HepG2 (cell line): ENCODE results near the gene FKBP5. TPM values are rescaled to one million over a fixed set of nuclear protein-coding genes. Genes with fewer than 3 reads are reported as not detected.
A peak's percentile ranks its signal among the peaks of the same experiment; 100 is the strongest.

Source experiments
- BRD4 ChIP-seq: sonication (generic); formaldehyde crosslinking; IDR thresholded peaks from 2 replicates; pipeline ENCODE4 v1.4.0; 2020; ENCODE audit warnings: missing genetic modification reagents
- CBX1 ChIP-seq: IDR thresholded peaks from one replicate; pipeline ENCODE4 v1.6.1; 2016; ENCODE audit warnings: antibody characterized with exemption, low read depth
- CEBPZ ChIP-seq: IDR thresholded peaks from 2 replicates; pipeline ENCODE4 v1.6.1; 2012; ENCODE audit warnings: low read length, improper control_type of control experiment
- DNMT1 ChIP-seq: sonication (generic); formaldehyde crosslinking; IDR thresholded peaks from 2 replicates; pipeline ENCODE4 v1.5.1; 2020; ENCODE audit warnings: mild to moderate bottlenecking, missing genetic modification reagents
- ETS1 ChIP-seq: sonication (generic); formaldehyde crosslinking; IDR thresholded peaks from 2 replicates; pipeline ENCODE4 v1.4.0; 2020; ENCODE audit warnings: missing genetic modification reagents
- HMGXB4 ChIP-seq, 2 experiments: sonication (generic) in 1 of 2; formaldehyde crosslinking in 1 of 2; IDR thresholded peaks; 2 replicates each; pipeline versions ENCODE4 v1.4.0 to v1.6.1; 2018 to 2020; ENCODE audit warnings: missing genetic modification reagents in 2 of 2, borderline replicate concordance in 1 of 2, low read depth in 1 of 2, mild to moderate bottlenecking in 1 of 2, missing biosample characterization in 1 of 2
- KAT7 ChIP-seq: IDR thresholded peaks from 2 replicates; pipeline ENCODE4 v1.6.1; 2018; ENCODE audit warnings: borderline replicate concordance, missing compliant biosample characterization
- POGZ ChIP-seq: sonication (generic); formaldehyde crosslinking; IDR thresholded peaks from 2 replicates; pipeline ENCODE4 v1.4.0; 2020; ENCODE audit warnings: mild to moderate bottlenecking, missing genetic modification reagents
- SNAPC5 ChIP-seq: sonication (generic); formaldehyde crosslinking; IDR thresholded peaks from 2 replicates; pipeline ENCODE4 v1.8.1; 2023; ENCODE audit warnings: mild to moderate bottlenecking, missing genetic modification reagents, borderline replicate concordance
- TBL1XR1 ChIP-seq: fragments of 150-350 bp; IDR thresholded peaks from 2 replicates; pipeline ENCODE4 v1.6.1; 2014; ENCODE audit warnings: borderline replicate concordance, low read length; ENCODE audit not compliant: partially characterized antibody
- THAP8 ChIP-seq: sonication (generic); formaldehyde crosslinking; IDR thresholded peaks from 2 replicates; pipeline ENCODE4 v1.5.1; 2020; ENCODE audit warnings: missing genetic modification reagents, mild to moderate bottlenecking, borderline replicate concordance
- ZMYM2 ChIP-seq: sonication (generic); formaldehyde crosslinking; IDR thresholded peaks from 2 replicates; pipeline ENCODE4 v1.8.0; 2022; ENCODE audit warnings: mild to moderate bottlenecking, missing genetic modification reagents
- ZNF432 ChIP-seq: sonication (generic); formaldehyde crosslinking; IDR thresholded peaks from 2 replicates; pipeline ENCODE4 v1.5.0; 2020; ENCODE audit warnings: missing genetic modification reagents, mild to moderate bottlenecking, borderline replicate concordance
- ZNF710 ChIP-seq: sonication (generic); formaldehyde crosslinking; IDR thresholded peaks from 2 replicates; pipeline ENCODE4 v1.5.0; 2020; ENCODE audit warnings: mild to moderate bottlenecking, missing genetic modification reagents, borderline replicate concordance
- ZNF772 ChIP-seq: sonication (generic); formaldehyde crosslinking; IDR thresholded peaks from 2 replicates; pipeline ENCODE4 v1.5.0; 2020; ENCODE audit warnings: mild to moderate bottlenecking, missing genetic modification reagents
- ZNF891 ChIP-seq: sonication (generic); formaldehyde crosslinking; IDR thresholded peaks from 2 replicates; pipeline ENCODE4 v1.5.0; 2020; ENCODE audit warnings: mild to moderate bottlenecking, missing genetic modification reagents
- polyA plus RNA-seq, 8 experiments: library from polyadenylated mRNA; depleted of rRNA in 3 of 8; stranded (reverse) in 7 of 8; unstranded in 1 of 8; fragments of >200 nt; fragmentation: Illumina TruSeq in 4 of 8; extraction: Trizol in 4 of 8; gene quantifications; 2 replicates each; pipeline versions ENCODE4 v1.2.1 to v1.2.3, GENCODE V29; 2011 to 2016; ENCODE audit warnings: low read depth in 4 of 8, missing spikeins in 1 of 8, mixed read lengths in 1 of 8; ENCODE audit not compliant: insufficient read depth in 1 of 8
- total RNA-seq, 5 experiments: library from RNA; depleted of rRNA; stranded (reverse); fragments of >200 nt; fragmentation: Illumina TruSeq; extraction: Trizol; gene quantifications; 2 replicates each; pipeline ENCODE4 v1.2.3, GENCODE V29; 2016; ENCODE audit warnings: low read depth in 1 of 5

The FKBP5 gene
- total and polyA plus RNA-seq, 2 of the 13 experiments (the other 11 are each of a cell fraction or from before 2014, with no cell fraction given) = 8.0 to 17.4 TPM

GRCh38 chr6:35728683-35729678, 40.3 kb upstream of the FKBP5 start (continued):
- TF ChIP-seq CBX1 (no peak), ZMYM2 (CRISPR knock-in tag) (no peak), SNAPC5 (no peak), POGZ (CRISPR knock-in tag) (no peak), ZNF710 (CRISPR knock-in tag) (0 out of 2 replicates have a peak, but pooled peaks have one; percentile 48), ETS1 (CRISPR knock-in tag) (no peak), ZNF772 (no peak), ZNF432 (no peak), BRD4 (CRISPR knock-in tag) (no peak), THAP8 (CRISPR knock-in tag) (no peak), DNMT1 (no peak), TBL1XR1 (no peak), ZNF891 (CRISPR knock-in tag) (0 out of 2 replicates have a peak, but pooled peaks have one; percentile 84), HMGXB4 (CRISPR knock-in tag; IDR thresholded peaks at IDR 0.05; ENCODE audit: borderline replicate concordance in 1 of 2, low read depth in 1 of 2) (no peak), KAT7 (CRISPR knock-in tag) (no peak), CEBPZ (no peak)
